Coronary artery (tissue), 2 donors: ENCODE measurements around the gene UPB1.
A peak's percentile ranks its signal among the peaks of the same experiment; 100 is the strongest.

Source experiments
- DNase-seq: peaks from one replicate; pipeline ENCODE4 v3.0.0-alpha.2; 2017; ENCODE audit warnings: low spot score
- H3K27ac ChIP-seq, 2 donors: fragments of 200-600 bp; sonication (generic); one replicate each; pipeline ENCODE4 v1.5.1; 2016 to 2019
- H3K4me3 ChIP-seq: fragments of 200-600 bp; sonication (generic); 2 replicates; pipeline ENCODE4 v1.5.1; 2016; ENCODE audit warnings: mild to moderate bottlenecking, moderate library complexity
- TF ChIP-seq, protein P1 (sequence below): fragments of 200-600 bp; sonication (generic); IDR thresholded peaks from one replicate; pipeline ENCODE4 v1.5.1; 2019; ENCODE audit warnings: antibody characterized with exemption

Gene UPB1

DNA sequence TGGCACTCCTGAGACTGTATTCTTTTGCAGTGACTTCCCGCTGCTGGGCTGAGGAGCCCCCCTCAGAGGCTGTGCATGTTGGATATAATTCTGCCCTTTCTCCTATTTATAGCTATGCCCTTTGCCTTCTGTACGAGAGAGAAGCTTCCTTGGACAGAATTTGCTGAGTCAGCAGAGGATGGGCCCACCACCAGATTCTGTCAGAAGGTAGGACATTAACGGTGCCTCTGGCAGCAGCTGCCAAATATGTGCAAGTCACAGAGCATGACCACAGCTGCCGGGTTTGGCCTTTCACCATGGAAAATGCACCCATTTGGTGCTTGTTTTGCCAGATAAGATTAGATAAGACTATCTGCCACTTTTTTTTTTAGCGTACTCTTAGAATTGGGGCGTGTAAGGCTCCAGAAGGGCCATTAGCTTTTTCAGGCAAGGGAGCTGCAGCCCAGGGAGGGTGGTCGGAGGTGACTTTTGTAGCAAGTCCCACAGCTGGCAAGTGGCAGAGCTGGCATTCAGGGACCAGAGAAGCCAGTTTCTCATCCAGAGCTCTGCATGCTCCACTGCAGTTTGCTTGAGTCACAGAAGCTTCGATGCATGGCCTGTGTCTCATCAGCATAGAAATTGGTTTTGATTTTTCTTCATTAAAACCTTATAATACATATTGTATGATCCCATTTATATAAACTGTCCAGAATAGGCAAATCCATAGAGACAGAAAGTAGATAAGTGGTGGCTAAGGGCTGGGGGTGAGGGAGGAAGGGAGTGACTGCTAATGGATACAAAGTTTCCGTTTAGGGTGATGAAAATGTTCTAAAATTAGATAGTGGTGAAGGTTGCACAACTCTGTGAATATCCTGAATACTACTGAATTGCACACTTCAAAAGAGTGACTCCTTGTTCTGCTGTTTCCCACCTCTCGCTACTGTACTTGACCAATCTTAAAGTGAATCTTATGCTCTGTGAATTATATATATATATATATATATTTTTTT, 15.8 kb downstream of the UPB1 start:
- Histone ChIP-seq H3K27ac (peak overlapping the region; percentile 9 to 76), H3K4me3 (peak overlapping the region; percentile 2)
- DNase-seq: no peak
- TF ChIP-seq, protein P1, sequence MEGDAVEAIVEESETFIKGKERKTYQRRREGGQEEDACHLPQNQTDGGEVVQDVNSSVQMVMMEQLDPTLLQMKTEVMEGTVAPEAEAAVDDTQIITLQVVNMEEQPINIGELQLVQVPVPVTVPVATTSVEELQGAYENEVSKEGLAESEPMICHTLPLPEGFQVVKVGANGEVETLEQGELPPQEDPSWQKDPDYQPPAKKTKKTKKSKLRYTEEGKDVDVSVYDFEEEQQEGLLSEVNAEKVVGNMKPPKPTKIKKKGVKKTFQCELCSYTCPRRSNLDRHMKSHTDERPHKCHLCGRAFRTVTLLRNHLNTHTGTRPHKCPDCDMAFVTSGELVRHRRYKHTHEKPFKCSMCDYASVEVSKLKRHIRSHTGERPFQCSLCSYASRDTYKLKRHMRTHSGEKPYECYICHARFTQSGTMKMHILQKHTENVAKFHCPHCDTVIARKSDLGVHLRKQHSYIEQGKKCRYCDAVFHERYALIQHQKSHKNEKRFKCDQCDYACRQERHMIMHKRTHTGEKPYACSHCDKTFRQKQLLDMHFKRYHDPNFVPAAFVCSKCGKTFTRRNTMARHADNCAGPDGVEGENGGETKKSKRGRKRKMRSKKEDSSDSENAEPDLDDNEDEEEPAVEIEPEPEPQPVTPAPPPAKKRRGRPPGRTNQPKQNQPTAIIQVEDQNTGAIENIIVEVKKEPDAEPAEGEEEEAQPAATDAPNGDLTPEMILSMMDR: no peak

DNA sequence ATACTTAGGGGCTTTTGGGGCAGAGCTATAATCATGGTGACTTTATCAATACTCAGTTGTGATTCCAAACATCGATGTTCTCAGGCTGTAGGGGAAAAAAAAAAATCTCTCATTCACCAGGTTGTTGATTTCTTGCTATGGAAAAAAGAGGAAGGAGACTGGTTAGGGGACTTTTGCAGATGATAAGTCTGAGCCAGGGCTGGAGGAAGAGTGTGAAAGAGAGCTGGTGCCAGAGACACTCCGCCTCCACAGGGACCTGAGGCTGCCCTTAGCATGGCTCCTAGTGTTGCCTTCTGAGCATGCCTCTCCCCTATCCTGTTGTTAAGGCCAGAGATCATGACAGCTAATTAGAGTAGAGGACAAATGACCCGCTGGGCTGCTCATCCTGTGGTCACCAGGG, 16.9 kb downstream of the UPB1 start:
- TF ChIP-seq, protein P1: no peak
- H3K4me3 ChIP-seq: no peak overlapping the region
- H3K27ac ChIP-seq: no peak overlapping the region
- no peak for DNase-seq

DNA sequence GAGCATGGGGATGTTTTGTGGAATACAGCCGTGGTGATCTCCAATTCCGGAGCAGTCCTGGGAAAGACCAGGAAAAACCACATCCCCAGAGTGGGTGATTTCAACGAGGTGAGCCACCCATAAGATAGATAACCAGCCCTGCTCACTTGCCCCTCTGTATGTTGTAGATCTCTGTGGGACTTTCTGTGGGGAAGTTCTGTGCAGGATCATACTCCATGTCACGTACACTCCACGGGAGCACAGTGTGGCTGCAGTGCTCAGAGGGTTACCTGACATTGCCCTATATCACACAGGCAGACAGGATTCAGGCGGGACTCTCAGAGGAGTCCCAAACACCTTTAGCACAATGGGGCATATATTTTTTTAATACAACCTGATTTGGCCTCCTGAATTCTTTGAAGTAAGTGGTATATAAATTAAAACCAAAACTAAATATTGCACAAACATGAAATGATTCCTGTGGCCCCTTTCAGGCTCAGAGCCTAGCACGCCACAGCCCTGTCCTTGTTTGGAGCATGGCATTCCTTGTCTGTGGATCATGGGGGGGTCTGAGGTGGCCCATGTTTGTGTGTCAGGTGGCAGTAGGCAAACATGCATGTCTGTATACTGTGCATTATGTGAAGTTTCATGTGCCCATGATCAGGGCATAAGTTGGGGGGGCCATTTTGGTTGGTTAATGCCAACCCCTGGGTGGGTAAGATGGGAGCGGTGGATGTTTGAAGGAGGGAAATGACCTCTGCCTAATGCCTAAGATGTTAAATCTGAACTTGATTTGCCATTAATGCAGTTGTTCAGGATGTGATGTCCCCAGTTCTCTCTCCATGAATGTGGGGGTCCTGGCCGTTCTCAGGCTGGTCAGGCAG, 18.5 kb downstream of the UPB1 start:
- no peak for DNase-seq
- Histone ChIP-seq H3K4me3 (no peak overlapping the region), H3K27ac (no peak overlapping the region)
- TF ChIP-seq, protein P1: no peak

DNA sequence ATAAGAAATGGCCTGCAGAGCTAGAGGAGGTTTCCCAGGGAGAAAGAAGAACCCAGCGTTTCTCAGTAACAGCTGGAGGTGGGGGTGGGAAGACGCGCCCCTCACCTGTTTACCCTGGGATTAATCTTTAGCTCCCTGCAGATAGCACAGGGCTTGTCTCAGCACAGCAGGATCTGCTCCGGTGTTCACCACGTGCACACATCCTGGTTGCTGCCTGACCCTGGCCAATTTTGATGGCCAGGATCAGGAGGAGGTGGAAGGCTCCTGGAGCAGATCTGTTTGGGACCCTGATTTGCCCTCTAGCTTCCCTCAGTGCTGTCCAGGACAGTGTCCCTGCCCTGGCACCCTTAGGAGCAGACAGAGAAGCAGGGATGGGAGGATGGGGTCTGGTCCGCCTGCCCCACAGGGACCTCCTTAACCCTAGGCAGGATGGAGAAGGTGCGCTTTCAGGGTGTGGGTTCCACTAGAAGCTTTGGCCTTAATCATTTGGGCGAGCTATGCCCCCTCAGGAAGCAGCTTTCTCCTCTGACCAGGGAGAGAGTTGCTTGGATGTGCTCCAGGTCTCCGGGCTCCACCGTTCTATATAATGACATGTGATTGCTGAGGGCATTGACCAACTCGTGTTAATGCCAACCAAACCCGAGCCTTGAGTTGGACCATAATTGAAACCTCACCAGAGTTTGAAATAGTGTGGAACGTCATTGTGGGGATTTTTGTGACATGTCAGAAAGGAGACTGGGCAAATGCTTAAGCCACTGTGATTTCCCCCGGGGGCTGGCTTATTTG, 19.3 kb downstream of the UPB1 start:
- no peak for DNase-seq
- H3K4me3 ChIP-seq: no peak overlapping the region
- H3K27ac ChIP-seq: no peak overlapping the region
- TF ChIP-seq, protein P1: no peak

DNA sequence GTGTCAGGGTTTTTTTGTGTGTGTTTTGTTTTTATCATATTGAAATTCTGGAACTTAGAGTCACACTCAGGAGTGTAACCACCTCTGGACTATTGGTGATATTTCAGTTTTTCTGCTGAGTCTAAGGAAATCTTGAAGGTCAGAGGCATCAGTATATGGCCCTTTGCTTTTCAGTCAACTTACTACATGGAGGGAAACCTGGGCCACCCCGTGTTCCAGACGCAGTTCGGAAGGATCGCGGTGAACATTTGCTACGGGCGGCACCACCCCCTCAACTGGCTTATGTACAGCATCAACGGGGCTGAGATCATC, 19.9 kb downstream of the UPB1 start:
- Histone ChIP-seq H3K4me3 (no peak overlapping the region), H3K27ac (no peak overlapping the region)
- DNase-seq: no peak
- TF ChIP-seq, protein P1: no peak

DNA sequence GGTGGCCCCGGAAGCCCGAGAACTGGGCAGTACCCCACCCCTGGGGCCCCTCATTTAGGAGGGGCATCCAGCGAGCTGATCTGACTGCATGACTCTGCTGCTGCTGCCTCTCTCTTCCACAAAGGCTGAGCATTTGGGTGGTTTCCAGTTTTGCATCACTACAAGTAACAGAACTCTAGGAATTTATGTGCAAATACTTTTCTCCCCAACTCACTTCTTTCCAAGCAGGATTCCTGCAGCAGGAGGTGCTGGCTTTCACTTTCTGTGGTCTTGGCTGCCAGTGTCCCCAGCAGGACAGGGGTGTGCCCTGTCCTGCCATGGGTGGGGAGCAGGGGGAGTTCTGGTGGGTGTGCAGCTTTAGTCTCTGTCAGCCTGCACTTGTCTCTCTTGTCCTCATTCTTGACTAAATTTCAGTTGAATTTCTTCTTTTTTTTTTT, 21.2 kb downstream of the UPB1 start:
- TF ChIP-seq, protein P1: no peak
- no peak for DNase-seq
- peak overlapping the region; percentile 32 for H3K4me3 ChIP-seq
- H3K27ac ChIP-seq: peak overlapping the region in 1 of 2 donors; percentile 72
